GM12878 (cell line): Measurements from ENCODE around the gene TRABD. TPM values are rescaled to one million over a fixed set of nuclear protein-coding genes. Genes with fewer than 3 reads are reported as not detected.

Experiments used
- ATAC-seq: fragments of 200-7000 bp; cut with Tn5 transposase; 3 replicates; pipeline ENCODE4 v1.9.1; 2020; ENCODE audit warnings: mild to moderate bottlenecking, moderate library complexity
- BruUV-seq: library from RNA; stranded (reverse); fragments of 400-500 nt; replicated peaks from 2 replicates; lab custom pipeline; 2021; lab: Mats Ljungman, UMichigan
- CTCF ChIA-PET: fragments of 300-600 bp; sonication (Branson Sonifier 250); formaldehyde crosslinking; extraction: SDS; loops from one replicate; lab custom pipeline; 2021; ENCODE audit warnings: inconsistent platforms; lab: Yijun Ruan, JAX
- POLR2A ChIA-PET: fragments of 350-600 bp; formaldehyde crosslinking; extraction: SDS; loops from one replicate; lab custom pipeline; 2021; ENCODE audit warnings: inconsistent platforms; lab: Charles Lee
- RAD21 ChIA-PET: fragments of 300-600 bp; sonication (Branson Sonifier 250); formaldehyde crosslinking; loops from one replicate; lab custom pipeline; 2023; ENCODE audit warnings: antibody characterized with exemption; ENCODE audit not compliant: unreplicated experiment; lab: Charles Lee
- SMC1A ChIA-PET: fragments of 300-600 bp; sonication (Branson Sonifier 250); formaldehyde crosslinking; loops from one replicate; lab custom pipeline; 2023; ENCODE audit not compliant: unreplicated experiment, uncharacterized antibody; lab: Charles Lee
- DNase-seq: peaks from one replicate; pipeline ENCODE4 v3.0.0-alpha.2; 2011; ENCODE audit warnings: low read depth, low spot score
- FAIRE-seq: peaks from 3 replicates; lab custom pipeline; 2011; peaks lifted over from hg19 to GRCh38; lab: Jason Lieb, UNC
- H2AFZ ChIP-seq: 2 replicates; pipeline ENCODE4 v1.6.0; 2011; ENCODE audit warnings: low read depth, low read length, control low read depth; ENCODE audit not compliant: control insufficient read depth
- H3K27ac ChIP-seq: 2 replicates; pipeline ENCODE4 v1.5.1; 2011; ENCODE audit warnings: control low read depth; ENCODE audit not compliant: control insufficient read depth, insufficient read depth
- H3K27me3 ChIP-seq, 2 experiments: replicated peaks in 1 of 2; 2 replicates each; pipeline versions ENCODE4 v1.6.0 to v1.6.1; 2011; ENCODE audit warnings: low read length in 1 of 2; ENCODE audit not compliant: control insufficient read depth in 2 of 2, insufficient read depth in 2 of 2
- H3K36me3 ChIP-seq, 2 experiments: 2 replicates each; pipeline ENCODE4 v1.5.1; 2011; ENCODE audit warnings: low read length in 1 of 2; ENCODE audit not compliant: control insufficient read depth in 2 of 2, insufficient read depth in 2 of 2
- H3K4me1 ChIP-seq: 2 replicates; pipeline ENCODE4 v1.6.1; 2011; ENCODE audit warnings: mild to moderate bottlenecking, low read length, moderate library complexity, mixed read lengths; ENCODE audit not compliant: control insufficient read depth, insufficient read depth
- H3K4me2 ChIP-seq: 2 replicates; pipeline ENCODE4 v1.6.0; 2011; ENCODE audit warnings: control low read depth; ENCODE audit not compliant: control insufficient read depth, insufficient read depth
- H3K4me3 ChIP-seq: fragments of 200-600 bp; sonication (generic); 2 replicates; pipeline ENCODE4 v1.5.1; 2016
- H3K79me2 ChIP-seq: 2 replicates; pipeline ENCODE4 v1.6.0; 2011; ENCODE audit warnings: low read length; ENCODE audit not compliant: control insufficient read depth, insufficient read depth
- H3K9ac ChIP-seq: 2 replicates; pipeline ENCODE4 v1.8.0; 2011; ENCODE audit warnings: low read length, control low read depth, mixed read lengths; ENCODE audit not compliant: control insufficient read depth, insufficient read depth
- H3K9me3 ChIP-seq: replicated peaks from 3 replicates; pipeline ENCODE4 v1.5.1; 2011; ENCODE audit warnings: mild to moderate bottlenecking, low read length; ENCODE audit not compliant: control insufficient read depth, insufficient read depth
- H4K20me1 ChIP-seq: 2 replicates; pipeline ENCODE4 v1.6.0; 2011; ENCODE audit not compliant: control insufficient read depth, insufficient read depth
- EP300 ChIP-seq, 2 experiments: fragments of 150-350 bp in 1 of 2; IDR thresholded peaks; 2 replicates each; pipeline ENCODE4 v1.6.1; 2011 to 2012; ENCODE audit warnings: low read depth in 2 of 2, low read length in 2 of 2, borderline replicate concordance in 1 of 2, improper control_type of control experiment in 1 of 2, inconsistent platforms in 1 of 2; ENCODE audit not compliant: control insufficient read depth in 1 of 2
- GABPA ChIP-seq: IDR thresholded peaks from 2 replicates; pipeline ENCODE4 v1.6.1; 2014; ENCODE audit warnings: antibody characterized with exemption, low read depth, mild to moderate bottlenecking, inconsistent platforms
- KLF5 ChIP-seq: fragments of 450-650 bp; IDR thresholded peaks from 2 replicates; pipeline ENCODE4 v1.6.1; 2014; ENCODE audit warnings: mild to moderate bottlenecking; ENCODE audit not compliant: partially characterized antibody
- NR2C2 ChIP-seq: IDR thresholded peaks from 2 replicates; pipeline ENCODE4 v1.6.1; 2011; ENCODE audit warnings: borderline replicate concordance, low read depth; ENCODE audit not compliant: control insufficient read depth, insufficient read length
- SP1 ChIP-seq: IDR thresholded peaks from one replicate; pipeline ENCODE4 v1.6.1; 2011; ENCODE audit warnings: low read depth, low read length
- SRF ChIP-seq, 2 experiments: IDR thresholded peaks; 2 replicates each; pipeline ENCODE4 v1.6.1; 2011; ENCODE audit warnings: low read depth in 2 of 2, low read length in 2 of 2, mild to moderate bottlenecking in 1 of 2, moderate library complexity in 1 of 2
- WGBS: methylation state at CpG from one replicate; pipeline ENCODE4 v1.1.6; 2016; ENCODE audit warnings: low lambda C conversion rate; ENCODE audit not compliant: insufficient replicate concordance, insufficient coverage; ENCODE audit errors: missing lambda C conversion rate; 5-methylcytosine and 5-hydroxymethylcytosine counted together
- in situ Hi-C: fragments of 300-500 bp; cut with MboI; formaldehyde crosslinking; loops from 9 replicates; pipeline ENCODE4 v1.14.3; 2018; ENCODE audit warnings: mixed read lengths
- intact Hi-C: fragments of 100-400 bp; cut with micrococcal nuclease; formaldehyde crosslinking; loops from one replicate; pipeline ENCODE4 v1.14.2; 2022; ENCODE audit not compliant: unreplicated experiment
- polyA plus RNA-seq, 11 experiments: library from polyadenylated mRNA; depleted of rRNA in 4 of 11; unstranded in 6 of 11; stranded (reverse) in 5 of 11; fragments of >200 nt; fragmentation: Nextera tagmentation in 4 of 11; fragmentation: Illumina TruSeq in 1 of 11; extraction: Ambion mirVana in 4 of 11; extraction: Trizol in 1 of 11; gene quantifications; 1 replicate in 1 of 11; 2 replicates in 10 of 11; pipeline versions ENCODE4 v1.2.1 to v1.2.3, GENCODE V29; 2011 to 2016; ENCODE audit warnings: inconsistent platforms in 2 of 11, missing spikeins in 2 of 11, low read depth in 1 of 11
- total RNA-seq, 4 experiments: library from RNA; depleted of rRNA in 3 of 4; stranded (reverse); fragments of >200 nt in 3 of 4; fragmentation: Illumina TruSeq in 1 of 4; extraction: Trizol in 1 of 4; gene quantifications; 2 replicates each; pipeline versions ENCODE4 v1.2.1 to v1.2.3, GENCODE V29; 2013 to 2021
- TF ChIP-seq, protein P1 (sequence below): fragments of 450-650 bp; IDR thresholded peaks from 2 replicates; pipeline ENCODE4 v1.6.1; 2017; ENCODE audit warnings: low read depth, mild to moderate bottlenecking, moderate library complexity
- TF ChIP-seq, protein P2 (sequence below): fragments of 450-650 bp; IDR thresholded peaks from 2 replicates; pipeline ENCODE4 v1.6.1; 2017; ENCODE audit warnings: mild to moderate bottlenecking, moderate library complexity
- TF ChIP-seq, protein P3 (sequence below): IDR thresholded peaks from 2 replicates; pipeline ENCODE4 v1.6.1; 2012; ENCODE audit warnings: low read depth, low read length, improper control_type of control experiment
- TF ChIP-seq, protein P4 (sequence below): fragments of 150-350 bp; IDR thresholded peaks from 2 replicates; pipeline ENCODE4 v1.6.1; 2016; ENCODE audit warnings: low read depth, low read length

TRABD gene
- total and polyA plus RNA-seq, 10 of the 15 experiments (the other 5 are each of a cell fraction or from before 2014, with no cell fraction given) = 0.43 to 116 (median 58.1) TPM

DNA sequence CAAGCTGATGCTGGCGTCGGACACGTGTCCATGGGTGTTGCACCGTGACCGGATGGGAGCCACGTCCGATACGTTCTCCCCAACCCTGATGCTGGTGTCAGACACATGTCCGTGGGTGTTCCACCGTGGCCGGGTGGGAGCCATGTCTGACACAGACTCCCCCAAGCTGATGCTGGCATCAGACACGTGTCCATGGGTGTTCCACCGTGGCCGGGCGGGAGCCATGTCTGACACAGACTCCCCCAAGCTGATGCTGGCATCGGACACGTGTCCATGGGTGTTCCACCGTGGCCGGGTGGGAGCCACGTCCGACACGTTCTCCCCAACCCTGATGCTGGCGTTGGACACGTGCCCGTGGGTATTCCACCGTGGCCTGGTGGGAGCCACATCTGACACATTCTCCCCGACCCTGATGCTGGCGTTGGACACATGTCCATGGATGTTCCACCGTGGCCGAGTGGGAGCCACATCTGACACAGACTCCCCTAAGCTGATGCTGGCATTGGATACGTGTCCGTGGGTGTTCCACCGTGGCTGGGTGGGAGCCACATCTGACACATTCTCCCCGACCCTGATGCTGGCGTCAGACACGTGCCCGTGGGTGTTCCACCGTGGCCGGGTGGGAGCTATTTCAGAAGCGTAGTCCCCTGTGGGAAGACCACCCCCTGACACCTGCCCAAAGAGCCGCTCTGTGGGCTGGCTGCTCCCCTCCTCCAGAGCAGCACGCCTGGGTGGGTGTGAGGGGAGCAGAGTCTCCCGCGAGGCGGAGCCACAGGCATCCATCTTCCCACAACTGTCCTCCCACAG lies 35.1 kb downstream of the TRABD start:
- Histone ChIP-seq H2AFZ (no peak overlapping the region), H3K36me3 (peaks cover 16 to 65% of the 10 kb centered on the region in 2 experiments; a peak in 3 of 4 replicates), H3K4me2 (no peak overlapping the region), H4K20me1 (no peaks in the 10 kb centered on the region), H3K4me3 (no peak overlapping the region)
- CTCF ChIA-PET = no interaction called here
- ATAC-seq = no peak
- WGBS = 99% methylated on average over 38 of the region's 45 CpGs
- SMC1A ChIA-PET = no interaction called here
- BruUV-seq = TSS peak; percentile 54
- TF ChIP-seq NR2C2 (no peak), KLF5 (no peak), SP1 (no peak), GABPA (no peak), EP300 (IDR thresholded peaks at IDR 0.05; ENCODE audit: borderline replicate concordance in 1 of 2, control insufficient read depth in 1 of 2, low read depth in 2 of 2, low read length in 2 of 2) (no peak), SRF (IDR thresholded peaks at IDR 0.05; ENCODE audit: low read depth in 2 of 2, low read length in 2 of 2) (no peak)
- TF ChIP-seq, protein P1, sequence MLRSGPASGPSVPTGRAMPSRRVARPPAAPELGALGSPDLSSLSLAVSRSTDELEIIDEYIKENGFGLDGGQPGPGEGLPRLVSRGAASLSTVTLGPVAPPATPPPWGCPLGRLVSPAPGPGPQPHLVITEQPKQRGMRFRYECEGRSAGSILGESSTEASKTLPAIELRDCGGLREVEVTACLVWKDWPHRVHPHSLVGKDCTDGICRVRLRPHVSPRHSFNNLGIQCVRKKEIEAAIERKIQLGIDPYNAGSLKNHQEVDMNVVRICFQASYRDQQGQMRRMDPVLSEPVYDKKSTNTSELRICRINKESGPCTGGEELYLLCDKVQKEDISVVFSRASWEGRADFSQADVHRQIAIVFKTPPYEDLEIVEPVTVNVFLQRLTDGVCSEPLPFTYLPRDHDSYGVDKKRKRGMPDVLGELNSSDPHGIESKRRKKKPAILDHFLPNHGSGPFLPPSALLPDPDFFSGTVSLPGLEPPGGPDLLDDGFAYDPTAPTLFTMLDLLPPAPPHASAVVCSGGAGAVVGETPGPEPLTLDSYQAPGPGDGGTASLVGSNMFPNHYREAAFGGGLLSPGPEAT = no peak
- TF ChIP-seq, protein P2, sequence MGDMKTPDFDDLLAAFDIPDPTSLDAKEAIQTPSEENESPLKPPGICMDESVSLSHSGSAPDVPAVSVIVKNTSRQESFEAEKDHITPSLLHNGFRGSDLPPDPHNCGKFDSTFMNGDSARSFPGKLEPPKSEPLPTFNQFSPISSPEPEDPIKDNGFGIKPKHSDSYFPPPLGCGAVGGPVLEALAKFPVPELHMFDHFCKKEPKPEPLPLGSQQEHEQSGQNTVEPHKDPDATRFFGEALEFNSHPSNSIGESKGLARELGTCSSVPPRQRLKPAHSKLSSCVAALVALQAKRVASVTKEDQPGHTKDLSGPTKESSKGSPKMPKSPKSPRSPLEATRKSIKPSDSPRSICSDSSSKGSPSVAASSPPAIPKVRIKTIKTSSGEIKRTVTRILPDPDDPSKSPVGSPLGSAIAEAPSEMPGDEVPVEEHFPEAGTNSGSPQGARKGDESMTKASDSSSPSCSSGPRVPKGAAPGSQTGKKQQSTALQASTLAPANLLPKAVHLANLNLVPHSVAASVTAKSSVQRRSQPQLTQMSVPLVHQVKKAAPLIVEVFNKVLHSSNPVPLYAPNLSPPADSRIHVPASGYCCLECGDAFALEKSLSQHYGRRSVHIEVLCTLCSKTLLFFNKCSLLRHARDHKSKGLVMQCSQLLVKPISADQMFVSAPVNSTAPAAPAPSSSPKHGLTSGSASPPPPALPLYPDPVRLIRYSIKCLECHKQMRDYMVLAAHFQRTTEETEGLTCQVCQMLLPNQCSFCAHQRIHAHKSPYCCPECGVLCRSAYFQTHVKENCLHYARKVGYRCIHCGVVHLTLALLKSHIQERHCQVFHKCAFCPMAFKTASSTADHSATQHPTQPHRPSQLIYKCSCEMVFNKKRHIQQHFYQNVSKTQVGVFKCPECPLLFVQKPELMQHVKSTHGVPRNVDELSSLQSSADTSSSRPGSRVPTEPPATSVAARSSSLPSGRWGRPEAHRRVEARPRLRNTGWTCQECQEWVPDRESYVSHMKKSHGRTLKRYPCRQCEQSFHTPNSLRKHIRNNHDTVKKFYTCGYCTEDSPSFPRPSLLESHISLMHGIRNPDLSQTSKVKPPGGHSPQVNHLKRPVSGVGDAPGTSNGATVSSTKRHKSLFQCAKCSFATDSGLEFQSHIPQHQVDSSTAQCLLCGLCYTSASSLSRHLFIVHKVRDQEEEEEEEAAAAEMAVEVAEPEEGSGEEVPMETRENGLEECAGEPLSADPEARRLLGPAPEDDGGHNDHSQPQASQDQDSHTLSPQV = no peak
- TF ChIP-seq, protein P3, sequence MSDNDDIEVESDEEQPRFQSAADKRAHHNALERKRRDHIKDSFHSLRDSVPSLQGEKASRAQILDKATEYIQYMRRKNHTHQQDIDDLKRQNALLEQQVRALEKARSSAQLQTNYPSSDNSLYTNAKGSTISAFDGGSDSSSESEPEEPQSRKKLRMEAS = no peak
- TF ChIP-seq, protein P4, sequence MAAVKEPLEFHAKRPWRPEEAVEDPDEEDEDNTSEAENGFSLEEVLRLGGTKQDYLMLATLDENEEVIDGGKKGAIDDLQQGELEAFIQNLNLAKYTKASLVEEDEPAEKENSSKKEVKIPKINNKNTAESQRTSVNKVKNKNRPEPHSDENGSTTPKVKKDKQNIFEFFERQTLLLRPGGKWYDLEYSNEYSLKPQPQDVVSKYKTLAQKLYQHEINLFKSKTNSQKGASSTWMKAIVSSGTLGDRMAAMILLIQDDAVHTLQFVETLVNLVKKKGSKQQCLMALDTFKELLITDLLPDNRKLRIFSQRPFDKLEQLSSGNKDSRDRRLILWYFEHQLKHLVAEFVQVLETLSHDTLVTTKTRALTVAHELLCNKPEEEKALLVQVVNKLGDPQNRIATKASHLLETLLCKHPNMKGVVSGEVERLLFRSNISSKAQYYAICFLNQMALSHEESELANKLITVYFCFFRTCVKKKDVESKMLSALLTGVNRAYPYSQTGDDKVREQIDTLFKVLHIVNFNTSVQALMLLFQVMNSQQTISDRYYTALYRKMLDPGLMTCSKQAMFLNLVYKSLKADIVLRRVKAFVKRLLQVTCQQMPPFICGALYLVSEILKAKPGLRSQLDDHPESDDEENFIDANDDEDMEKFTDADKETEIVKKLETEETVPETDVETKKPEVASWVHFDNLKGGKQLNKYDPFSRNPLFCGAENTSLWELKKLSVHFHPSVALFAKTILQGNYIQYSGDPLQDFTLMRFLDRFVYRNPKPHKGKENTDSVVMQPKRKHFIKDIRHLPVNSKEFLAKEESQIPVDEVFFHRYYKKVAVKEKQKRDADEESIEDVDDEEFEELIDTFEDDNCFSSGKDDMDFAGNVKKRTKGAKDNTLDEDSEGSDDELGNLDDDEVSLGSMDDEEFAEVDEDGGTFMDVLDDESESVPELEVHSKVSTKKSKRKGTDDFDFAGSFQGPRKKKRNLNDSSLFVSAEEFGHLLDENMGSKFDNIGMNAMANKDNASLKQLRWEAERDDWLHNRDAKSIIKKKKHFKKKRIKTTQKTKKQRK = no peak
- TF ChIP-seq, all 136 proteins: peak for 0
- intact Hi-C loops (no loop called here), in situ Hi-C loops (no loop called here)
- no peak overlapping the region for H3K27ac ChIP-seq
- no peak for FAIRE-seq
- H3K4me1 ChIP-seq = no peaks in the 10 kb centered on the region
- POLR2A ChIA-PET = interaction anchor here (0.7 kb wide), 1 partner anchor 488 kb away, joined by 4 read pairs; no protein-coding TSS in a partner anchor
- no peaks in the 10 kb centered on the region for H3K27me3 ChIP-seq
- H3K9ac ChIP-seq = no peak overlapping the region
- RAD21 ChIA-PET = interaction anchor here (0.6 to 0.8 kb wide), 2 partner anchors 12 to 120 kb away, joined by 3 read pairs; no protein-coding TSS in a partner anchor
- DNase-seq = no peak
- no peaks in the 10 kb centered on the region for H3K9me3 ChIP-seq
- H3K79me2 ChIP-seq = no peaks in the 10 kb centered on the region
